Endothelial cell (in vitro differentiated cells): ENCODE results near the gene DDX10. TPM values are rescaled to one million over a fixed set of nuclear protein-coding genes. Genes with fewer than 3 reads are reported as not detected.
"Not testable (repeated sequence)": the region's sequence is repeated elsewhere in the genome, so short reads cannot be mapped to it uniquely, and the experiment has no call there.

ENCODE experiments used
- DNase-seq: peaks from one replicate; pipeline ENCODE4 v3.0.0; 2021; ENCODE audit warnings: low spot score
- H3K27ac Mint-ChIP-seq: one replicate; pipeline ENCODE4 v1.8.0; 2021; ENCODE audit warnings: mixed read lengths, inconsistent platforms; ENCODE audit not compliant: unreplicated experiment
- H3K27me3 Mint-ChIP-seq: one replicate; pipeline ENCODE4 v1.8.0; 2021; ENCODE audit warnings: mild to moderate bottlenecking, moderate library complexity, mixed read lengths, inconsistent platforms; ENCODE audit not compliant: unreplicated experiment
- H3K36me3 Mint-ChIP-seq: one replicate; pipeline ENCODE4 v1.8.0; 2021; ENCODE audit warnings: mild to moderate bottlenecking, low read depth, mixed read lengths, inconsistent platforms; ENCODE audit not compliant: unreplicated experiment
- H3K4me1 Mint-ChIP-seq: one replicate; pipeline ENCODE4 v1.8.0; 2021; ENCODE audit warnings: mild to moderate bottlenecking, mixed read lengths, inconsistent platforms; ENCODE audit not compliant: unreplicated experiment
- H3K4me3 Mint-ChIP-seq: one replicate; pipeline ENCODE4 v1.8.0; 2021; ENCODE audit warnings: mild to moderate bottlenecking, mixed read lengths, inconsistent platforms; ENCODE audit not compliant: unreplicated experiment
- H3K9me3 Mint-ChIP-seq: one replicate; pipeline ENCODE4 v1.8.0; 2021; ENCODE audit warnings: mixed read lengths, inconsistent platforms; ENCODE audit not compliant: unreplicated experiment
- CTCF ChIP-seq: fragments of 200-600 bp; sonication (generic); IDR thresholded peaks from one replicate; pipeline ENCODE4 v1.5.0; 2021; ENCODE audit warnings: antibody characterized with exemption; ENCODE audit not compliant: unreplicated experiment
- total RNA-seq: library from RNA; stranded (reverse); fragmentation: NEBNext Ultra II Directional; extraction: Animal tissue kit (Norgen Biotek cat#: 25700); gene quantifications from one replicate; pipeline ENCODE4 v1.2.1, GENCODE V29; 2021; ENCODE audit not compliant: unreplicated experiment

Gene DDX10
- total RNA-seq, 1 donor from 2014 or later, result 20.9 TPM

GRCh38 chr11:108643974-108644373 is 20.9 kb upstream of the DDX10 start:
- Mint-ChIP-seq H3K9me3 (no peaks in the 10 kb centered on the region), H3K27me3 (no peaks in the 10 kb centered on the region), H3K4me3 (no peak overlapping the region), H3K4me1 (no peaks in the 10 kb centered on the region), H3K27ac (no peak overlapping the region), H3K36me3 (no peaks in the 10 kb centered on the region)
- no peak for DNase-seq
- TF ChIP-seq CTCF, result no peak

GRCh38 chr11:108645970-108646369 is 18.9 kb upstream of the DDX10 start:
- Mint-ChIP-seq H3K27ac (no peak overlapping the region), H3K27me3 (no peaks in the 10 kb centered on the region), H3K4me1 (no peaks in the 10 kb centered on the region)

GRCh38 chr11:108647387-108647700 is 17.5 kb upstream of the DDX10 start:
- TF ChIP-seq CTCF, result no peak
- Mint-ChIP-seq H3K36me3 (no peaks in the 10 kb centered on the region), H3K27ac (no peak overlapping the region), H3K4me3 (no peak overlapping the region), H3K4me1 (no peaks in the 10 kb centered on the region), H3K27me3 (no peaks in the 10 kb centered on the region), H3K9me3 (no peaks in the 10 kb centered on the region)
- no peak for DNase-seq

More at GRCh38 chr11:108645970-108646369, 18.9 kb upstream of the DDX10 start:
- TF ChIP-seq CTCF, result no peak
- no peaks in the 10 kb centered on the region for H3K36me3 Mint-ChIP-seq
- no peak overlapping the region for H3K4me3 Mint-ChIP-seq
- no peak for DNase-seq
- H3K9me3 Mint-ChIP-seq, result no peaks in the 10 kb centered on the region

- H3K27ac Mint-ChIP-seq, result no peak overlapping the region
- no peaks in the 10 kb centered on the region for H3K27me3 Mint-ChIP-seq
- H3K4me1 Mint-ChIP-seq, result no peaks in the 10 kb centered on the region
- no peak overlapping the region for H3K4me3 Mint-ChIP-seq
- peak; percentile 60 for TF ChIP-seq CTCF
- peak; percentile 72 for DNase-seq
- H3K36me3 Mint-ChIP-seq, result no peaks in the 10 kb centered on the region
- no peaks in the 10 kb centered on the region for H3K9me3 Mint-ChIP-seq
Observed at GRCh38 chr11:108647701-108648527, 17.0 kb upstream of the DDX10 start.

- H3K27ac Mint-ChIP-seq, result no peak overlapping the region
Observed at GRCh38 chr11:108648528-108648885, 16.4 kb upstream of the DDX10 start.

GRCh38 chr11:108654100-108654499 is 10.8 kb upstream of the DDX10 start:
- H3K9me3 Mint-ChIP-seq, DNase-seq, H3K27me3 Mint-ChIP-seq, H3K4me3 Mint-ChIP-seq, H3K36me3 Mint-ChIP-seq, H3K27ac Mint-ChIP-seq, H3K4me1 Mint-ChIP-seq: not testable (repeated sequence)

More at GRCh38 chr11:108648528-108648885, 16.4 kb upstream of the DDX10 start:
- no peaks in the 10 kb centered on the region for H3K27me3 Mint-ChIP-seq
- no peak for DNase-seq
- no peaks in the 10 kb centered on the region for H3K9me3 Mint-ChIP-seq
- H3K36me3 Mint-ChIP-seq, result no peaks in the 10 kb centered on the region
- H3K4me3 Mint-ChIP-seq, result no peak overlapping the region
- TF ChIP-seq CTCF, result no peak
- no peaks in the 10 kb centered on the region for H3K4me1 Mint-ChIP-seq
